Endodermal cell (in vitro differentiated cells): Measurements from ENCODE around the gene DHFR2. TPM values are rescaled to one million over a fixed set of nuclear protein-coding genes. Genes with fewer than 3 reads are reported as not detected.

Source experiments
- DNase-seq: peaks from one replicate; pipeline ENCODE4 v3.0.0-alpha.2; 2017
- H3K27ac ChIP-seq: 2 replicates; pipeline ENCODE4 v1.5.1; 2013; ENCODE audit warnings: mild to moderate bottlenecking, low read depth, low read length, moderate library complexity
- H3K27me3 ChIP-seq: 2 replicates; pipeline ENCODE4 v1.6.1; 2013; ENCODE audit warnings: mild to moderate bottlenecking, low read length, moderate library complexity; ENCODE audit not compliant: insufficient read depth, control insufficient read depth, poor library complexity, severe bottlenecking
- H3K36me3 ChIP-seq: 2 replicates; pipeline ENCODE4 v1.7.0; 2013; ENCODE audit warnings: mild to moderate bottlenecking, low read length, moderate library complexity; ENCODE audit not compliant: control insufficient read depth, insufficient read depth
- H3K4me1 ChIP-seq: one replicate; pipeline ENCODE4 v1.7.0; 2013; ENCODE audit warnings: low read length; ENCODE audit not compliant: control insufficient read depth, insufficient read depth
- H3K4me3 ChIP-seq: 2 replicates; pipeline ENCODE4 v1.5.1; 2013; ENCODE audit warnings: mild to moderate bottlenecking, low read length, moderate library complexity
- H3K9ac ChIP-seq: 2 replicates; pipeline ENCODE4 v1.6.1; 2013; ENCODE audit warnings: mild to moderate bottlenecking, low read length, moderate library complexity; ENCODE audit not compliant: poor library complexity, severe bottlenecking; ENCODE audit errors: extremely low read depth
- H3K9me3 ChIP-seq: 2 replicates; pipeline ENCODE4 v1.6.1; 2013; ENCODE audit warnings: mild to moderate bottlenecking, low read length, moderate library complexity; ENCODE audit not compliant: control insufficient read depth
- H3K27ac Mint-ChIP-seq: 2 replicates; pipeline ENCODE4 v1.8.0; 2020; ENCODE audit warnings: mixed read lengths
- H3K27me3 Mint-ChIP-seq: 2 replicates; pipeline ENCODE4 v1.8.0; 2021; ENCODE audit warnings: mild to moderate bottlenecking, mixed read lengths; ENCODE audit not compliant: insufficient read depth
- H3K36me3 Mint-ChIP-seq: 2 replicates; pipeline ENCODE4 v1.8.0; 2020; ENCODE audit warnings: low read depth, mixed read lengths
- H3K4me1 Mint-ChIP-seq: 2 replicates; pipeline ENCODE4 v1.8.0; 2020; ENCODE audit warnings: mixed read lengths
- H3K4me3 Mint-ChIP-seq: 2 replicates; pipeline ENCODE4 v1.8.0; 2020; ENCODE audit warnings: mild to moderate bottlenecking, moderate library complexity, mixed read lengths
- H3K9me3 Mint-ChIP-seq: 2 replicates; pipeline ENCODE4 v1.8.0; 2020; ENCODE audit warnings: mild to moderate bottlenecking, mixed read lengths
- CTCF ChIP-seq: fragments of 200-600 bp; sonication (generic); conservative IDR thresholded peaks from 2 replicates; pipeline ENCODE4 v1.5.0; 2021; ENCODE audit warnings: antibody characterized with exemption, mild to moderate bottlenecking
- WGBS, 2 experiments: methylation state at CpG; one replicate each; pipeline versions ENCODE4 v1.1.5 to v1.1.7; 2013; ENCODE audit warnings: missing lambda C conversion rate in 2 of 2, mixed read lengths in 1 of 2; ENCODE audit not compliant: insufficient coverage in 1 of 2, insufficient read length in 1 of 2; 5-methylcytosine and 5-hydroxymethylcytosine counted together
- total RNA-seq, 2 donors: library from RNA; stranded (reverse); fragmentation: NEBNext Ultra II Directional in 1 of 2; extraction: Animal tissue kit (Norgen Biotek cat#: 25700) in 1 of 2; gene quantifications; 2 replicates in 1 of 2; 3 replicates in 1 of 2; pipeline ENCODE4 v1.2.1, GENCODE V29; 2021

DHFR2 gene
- total RNA-seq, 2 donors from 2014 or later: 4.2 to 5.3 TPM

GRCh38 chr3:94064243-94064860 lies 1.6 kb upstream of the DHFR2 start:
- peaks cover 31% of the 10 kb centered on the region for H3K36me3 Mint-ChIP-seq
- Histone ChIP-seq H3K27me3 (no peaks in the 10 kb centered on the region), H3K36me3 (peaks cover 30% of the 10 kb centered on the region), H3K27ac (no peak overlapping the region), H3K9me3 (peaks cover 22% of the 10 kb centered on the region), H3K4me3 (peak overlapping the region; percentile 95), H3K4me1 (peaks cover 4% of the 10 kb centered on the region), H3K9ac (no peak overlapping the region)
- H3K27me3 Mint-ChIP-seq: no peaks in the 10 kb centered on the region
- no peak for TF ChIP-seq CTCF
- WGBS, 2 experiments: 94 to 96% methylated on average over 4 to 6 of the region's 6 CpGs
- no peak for DNase-seq
- peaks cover 15% of the 10 kb centered on the region for H3K9me3 Mint-ChIP-seq
- H3K4me1 Mint-ChIP-seq: peaks cover 27% of the 10 kb centered on the region
- H3K27ac Mint-ChIP-seq: no peak overlapping the region
- peak overlapping the region; percentile 87 for H3K4me3 Mint-ChIP-seq

- DNase-seq: no peak
- Mint-ChIP-seq H3K36me3 (peaks cover 36% of the 10 kb centered on the region), H3K27me3 (no peaks in the 10 kb centered on the region), H3K27ac (peak overlapping the region; percentile 99), H3K4me3 (peak overlapping the region; percentile 87), H3K9me3 (peaks cover 15% of the 10 kb centered on the region), H3K4me1 (peaks cover 27% of the 10 kb centered on the region)
- Histone ChIP-seq H3K36me3 (peaks cover 25% of the 10 kb centered on the region), H3K4me3 (peak overlapping the region; percentile 95), H3K9me3 (peaks cover 18% of the 10 kb centered on the region), H3K27me3 (no peaks in the 10 kb centered on the region), H3K9ac (peak overlapping the region; percentile 86), H3K4me1 (peaks cover 4% of the 10 kb centered on the region), H3K27ac (peak overlapping the region; percentile 95)
- 54 to 76% methylated on average over 12 to 17 of the region's 17 CpGs for WGBS, 2 experiments
- no peak for TF ChIP-seq CTCF
Observed at GRCh38 chr3:94063496-94064119, 892 bp upstream of the DHFR2 start.

GRCh38 chr3:94061297-94061696 lies 1.4 kb downstream of the DHFR2 start:
- 97% methylated on average over 5 to 13 of the region's 13 CpGs for WGBS, 2 experiments

More at GRCh38 chr3:94061297-94061696, 1.4 kb downstream of the DHFR2 start:
- Mint-ChIP-seq H3K27me3 (no peaks in the 10 kb centered on the region), H3K4me1 (peaks cover 21% of the 10 kb centered on the region), H3K36me3 (peaks cover 20% of the 10 kb centered on the region), H3K27ac (no peak overlapping the region), H3K4me3 (no peak overlapping the region), H3K9me3 (no peaks in the 10 kb centered on the region)
- no peaks in the 10 kb centered on the region for H3K9me3 ChIP-seq
- H3K4me3 ChIP-seq: no peak overlapping the region
- H3K4me1 ChIP-seq: peaks cover 4% of the 10 kb centered on the region
- no peak for DNase-seq
- no peak overlapping the region for H3K27ac ChIP-seq
- H3K27me3 ChIP-seq: no peaks in the 10 kb centered on the region
- H3K36me3 ChIP-seq: peaks cover 12% of the 10 kb centered on the region
- no peak for TF ChIP-seq CTCF
- H3K9ac ChIP-seq: no peak overlapping the region
